Right cardiac atrium (tissue), 5 donors: ENCODE data around the gene KCNQ1. TPM values are rescaled to one million over a fixed set of nuclear protein-coding genes. Genes with fewer than 3 reads are reported as not detected.

Source experiments
- ATAC-seq, 2 donors: fragments of 200-7000 bp; cut with Tn5 transposase; one replicate each; pipeline versions ENCODE4 v1.8.0 to v1.9.1; 2020; ENCODE audit warnings: moderate library complexity in 2 of 2, mild to moderate bottlenecking in 1 of 2
- DNase-seq, 3 donors: peaks; one replicate each; pipeline ENCODE4 v3.0.0-alpha.2; 2020
- H3K27ac ChIP-seq: one replicate; pipeline ENCODE4 v1.5.1; 2013; ENCODE audit warnings: mild to moderate bottlenecking, low read length, control low read depth, moderate library complexity
- H3K27me3 ChIP-seq: one replicate; pipeline ENCODE4 v1.6.1; 2013; ENCODE audit not compliant: control insufficient read depth, insufficient read depth
- H3K4me1 ChIP-seq: one replicate; pipeline ENCODE4 v1.6.1; 2013; ENCODE audit warnings: low read length; ENCODE audit not compliant: control insufficient read depth, insufficient read depth
- H3K4me3 ChIP-seq: one replicate; pipeline ENCODE4 v1.5.1; 2013; ENCODE audit warnings: low read length, control low read depth
- H3K9me3 ChIP-seq: one replicate; pipeline ENCODE4 v1.6.1; 2013; ENCODE audit warnings: low read length; ENCODE audit not compliant: control insufficient read depth
- WGBS: extraction: QIAGEN DNeasy Blood & Tissue Kit; methylation state at CpG from one replicate; pipeline ENCODE4 v1.1.7; 2013; 5-methylcytosine and 5-hydroxymethylcytosine counted together
- intact Hi-C, 4 donors: fragments of 100-400 bp; cut with DNase I; formaldehyde crosslinking; loops; one replicate each; pipeline versions ENCODE4 v1.11.0 to v1.14.0; 2022 to 2023
- polyA plus RNA-seq: library from polyadenylated mRNA; stranded (reverse); fragments of 200-250 nt; gene quantifications from one replicate; pipeline ENCODE4 v1.2.3, GENCODE V29; 2013
- total RNA-seq, 4 donors: library from RNA; stranded (reverse); fragmentation: NEBNext Ultra II Directional; extraction: Animal tissue kit (Norgen Biotek cat#: 25700); gene quantifications; one replicate each; pipeline ENCODE4 v1.2.1, GENCODE V29; 2021
- donor health status: healthy with polysubstance abuse.
- donor health status: DM: no; HTN: yes; CAD: no.
- donor health status: DM: no; HTN: no; CAD: no.
- donor health status: DM: no; HTN: yes; CAD: no; lungs with severe emphysema.
- donor health status: DM: yes; HTN: yes; CAD: no.

Gene KCNQ1
- total and polyA plus RNA-seq, 5 donors: 36.4 to 46.8 (median 37.7) TPM

- DNase-seq: peak in 2 of 3 donors; percentile 22 to 31
- H3K27ac ChIP-seq: no peak overlapping the region
Observed at GRCh38 chr11:2516276-2517015, 71.6 kb downstream of the KCNQ1 start.

GRCh38 chr11:2517016-2517385, 72.2 kb downstream of the KCNQ1 start:
- peak; percentile 8 to 56 (median 32) for DNase-seq
- ATAC-seq: no peak
- intact Hi-C loops: loop anchor here in 1 of 4 donors (10.0 kb wide), 1 partner anchor 222 kb away; no protein-coding TSS in a partner anchor

More at GRCh38 chr11:2516276-2517015, 71.6 kb downstream of the KCNQ1 start:
- no peaks in the 10 kb centered on the region for H3K27me3 ChIP-seq
- H3K4me1 ChIP-seq: peaks cover 13% of the 10 kb centered on the region
- 89% methylated on average over 20 of the region's 20 CpGs for WGBS
- intact Hi-C loops: loop anchor here in 1 of 4 donors (10.0 kb wide), 1 partner anchor 222 kb away; no protein-coding TSS in a partner anchor
- H3K9me3 ChIP-seq: no peaks in the 10 kb centered on the region
- ATAC-seq: no peak
- H3K4me3 ChIP-seq: no peak overlapping the region

GRCh38 chr11:2517386-2518064, 72.7 kb downstream of the KCNQ1 start:
- no peak overlapping the region for H3K27ac ChIP-seq
- DNase-seq (peak; percentile 4 to 34 (median 31)), ATAC-seq (no peak)
- 86% methylated on average over 26 of the region's 26 CpGs for WGBS
- H3K4me1 ChIP-seq: peaks cover 6% of the 10 kb centered on the region
- intact Hi-C loops: loop anchor here in 1 of 4 donors (10.0 kb wide), 1 partner anchor 223 kb away; no protein-coding TSS in a partner anchor
- H3K27me3 ChIP-seq: no peaks in the 10 kb centered on the region
- no peak overlapping the region for H3K4me3 ChIP-seq
- no peaks in the 10 kb centered on the region for H3K9me3 ChIP-seq

More at GRCh38 chr11:2517016-2517385, 72.2 kb downstream of the KCNQ1 start:
- Histone ChIP-seq H3K4me1 (peaks cover 11% of the 10 kb centered on the region), H3K9me3 (no peaks in the 10 kb centered on the region), H3K27ac (no peak overlapping the region), H3K27me3 (no peaks in the 10 kb centered on the region), H3K4me3 (no peak overlapping the region)
- 91% methylated on average over 13 of the region's 13 CpGs for WGBS

GRCh38 chr11:2518111-2518982, 73.5 kb downstream of the KCNQ1 start:
- Histone ChIP-seq H3K4me1 (peaks cover 1% of the 10 kb centered on the region), H3K9me3 (no peaks in the 10 kb centered on the region), H3K27me3 (no peaks in the 10 kb centered on the region), H3K4me3 (no peak overlapping the region), H3K27ac (no peak overlapping the region)
- 86% methylated on average over 24 of the region's 24 CpGs for WGBS
- peak; percentile 4 to 52 (median 28) for DNase-seq
- no peak for ATAC-seq
- intact Hi-C loops: loop anchor here in 1 of 4 donors (10.0 kb wide), 1 partner anchor 224 kb away; no protein-coding TSS in a partner anchor

GRCh38 chr11:2518983-2519340, 74.2 kb downstream of the KCNQ1 start:
- no peak overlapping the region for H3K27ac ChIP-seq
- DNase-seq: peak in 2 of 3 donors; percentile 37 to 42
- H3K27me3 ChIP-seq: no peaks in the 10 kb centered on the region
- no peak for ATAC-seq
- WGBS: 72% methylated on average over 8 of the region's 8 CpGs
- no peaks in the 10 kb centered on the region for H3K9me3 ChIP-seq
- H3K4me3 ChIP-seq: no peak overlapping the region
- intact Hi-C loops: loop anchor here in 1 of 4 donors (10.0 kb wide), 1 partner anchor 224 kb away; no protein-coding TSS in a partner anchor
- no peaks in the 10 kb centered on the region for H3K4me1 ChIP-seq

GRCh38 chr11:2519517-2519861, 74.7 kb downstream of the KCNQ1 start:
- 82% methylated on average over 2 of the region's 2 CpGs for WGBS
- intact Hi-C loops: loop anchor here in 1 of 4 donors (10.0 kb wide), 1 partner anchor 225 kb away; no protein-coding TSS in a partner anchor
- ATAC-seq: no peak

GRCh38 chr11:2519862-2520735, 75.3 kb downstream of the KCNQ1 start:
- no peak for ATAC-seq
- no peak overlapping the region for H3K4me3 ChIP-seq
- no peaks in the 10 kb centered on the region for H3K9me3 ChIP-seq
- WGBS: 82% methylated on average over 24 of the region's 24 CpGs
- H3K27me3 ChIP-seq: no peaks in the 10 kb centered on the region
- intact Hi-C loops: loop anchor here in 1 of 4 donors (10.0 kb wide), 2 partner anchors 225 to 325 kb away; no protein-coding TSS in a partner anchor
- H3K4me1 ChIP-seq: no peaks in the 10 kb centered on the region
- no peak overlapping the region for H3K27ac ChIP-seq
- DNase-seq: peak; percentile 12 to 41 (median 29)

More at GRCh38 chr11:2519517-2519861, 74.7 kb downstream of the KCNQ1 start:
- H3K4me1 ChIP-seq: no peaks in the 10 kb centered on the region
- no peak overlapping the region for H3K4me3 ChIP-seq
- H3K27ac ChIP-seq: no peak overlapping the region
- no peak for DNase-seq
- H3K9me3 ChIP-seq: no peaks in the 10 kb centered on the region
- no peaks in the 10 kb centered on the region for H3K27me3 ChIP-seq

GRCh38 chr11:2520736-2521035, 75.9 kb downstream of the KCNQ1 start:
- no peaks in the 10 kb centered on the region for H3K27me3 ChIP-seq
- H3K4me3 ChIP-seq: no peak overlapping the region
- no peaks in the 10 kb centered on the region for H3K9me3 ChIP-seq
- H3K4me1 ChIP-seq: no peaks in the 10 kb centered on the region
- intact Hi-C loops: loop anchor here in 1 of 4 donors (10.0 kb wide), 1 partner anchor 326 kb away; no protein-coding TSS in a partner anchor
- no peak for ATAC-seq
- H3K27ac ChIP-seq: no peak overlapping the region
- no peak for DNase-seq
- WGBS: 80% methylated on average over 7 of the region's 7 CpGs

GRCh38 chr11:2521081-2521732, 76.4 kb downstream of the KCNQ1 start:
- intact Hi-C loops: loop anchor here in 1 of 4 donors (10.0 kb wide), 1 partner anchor 326 kb away; no protein-coding TSS in a partner anchor
- 88% methylated on average over 26 of the region's 26 CpGs for WGBS
- no peaks in the 10 kb centered on the region for H3K4me1 ChIP-seq
- DNase-seq: peak; percentile 3 to 46 (median 31)
- ATAC-seq: no peak
- H3K9me3 ChIP-seq: no peaks in the 10 kb centered on the region
- no peak overlapping the region for H3K27ac ChIP-seq
- H3K27me3 ChIP-seq: no peaks in the 10 kb centered on the region
- no peak overlapping the region for H3K4me3 ChIP-seq
